ENCODE results near the gene ACTRT1. TPM values are rescaled to one million over a fixed set of nuclear protein-coding genes. Genes with fewer than 3 reads are reported as not detected.

Gene ACTRT1
- total RNA-seq: not detected

GRCh38 chrX:128052303-128052702, at the start of gene ACTRT1:
ACTRT1 (minus strand) TSS chrX:128052403; CDS start chrX:128052206, 197 bp downstream.
- H3K9ac ChIP-seq (ENCODE audit: low read depth in 1 of 3, low read length in 3 of 3): no peak within 1 kb of the TSS
- H3K9me3 ChIP-seq (ENCODE audit: control insufficient read depth in 3 of 3, low read length in 3 of 3): no peaks in the 10 kb centered on the region
- H3K27ac ChIP-seq (ENCODE audit: low read depth, low read length): no peak within 1 kb of the TSS
- H3K27me3 ChIP-seq (ENCODE audit: control insufficient read depth in 3 of 3, insufficient read depth in 3 of 3, low read length in 3 of 3): no peaks in the 10 kb centered on the region
- H3K4me1 ChIP-seq (ENCODE audit: control insufficient read depth in 3 of 3, insufficient read depth in 3 of 3, low read length in 3 of 3): no peaks in the 10 kb centered on the region
- H3K4me3 ChIP-seq (ENCODE audit: low read length in 3 of 3): no peak within 1 kb of the TSS
- no peaks in the 10 kb centered on the region for H3K36me3 ChIP-seq (ENCODE audit: control insufficient read depth in 3 of 3, insufficient read depth in 3 of 3, low read length in 3 of 3)

GRCh38 chrX:128078545-128078944, 26.3 kb upstream of the ACTRT1 start:
- H3K27ac ChIP-seq (ENCODE audit: low read depth, low read length): no peak overlapping the region
- no peaks in the 10 kb centered on the region for H3K36me3 ChIP-seq (ENCODE audit: control insufficient read depth in 3 of 3, insufficient read depth in 3 of 3, low read length in 3 of 3)
- no peaks in the 10 kb centered on the region for H3K4me1 ChIP-seq (ENCODE audit: control insufficient read depth in 3 of 3, insufficient read depth in 3 of 3, low read length in 3 of 3)
- no peaks in the 10 kb centered on the region for H3K27me3 ChIP-seq (ENCODE audit: control insufficient read depth in 3 of 3, insufficient read depth in 3 of 3, low read length in 3 of 3)
- no peak overlapping the region for H3K9ac ChIP-seq (ENCODE audit: low read depth in 1 of 3, low read length in 3 of 3)
- no peaks in the 10 kb centered on the region for H3K9me3 ChIP-seq (ENCODE audit: control insufficient read depth in 3 of 3, low read length in 3 of 3)
- H3K4me3 ChIP-seq (ENCODE audit: low read length in 3 of 3): no peak overlapping the region

GRCh38 chrX:128057421-128057820, 5.2 kb upstream of the ACTRT1 start:
- Histone ChIP-seq H3K27me3 (ENCODE audit: control insufficient read depth in 3 of 3, insufficient read depth in 3 of 3, low read length in 3 of 3) (no peaks in the 10 kb centered on the region), H3K9me3 (ENCODE audit: control insufficient read depth in 3 of 3, low read length in 3 of 3) (no peaks in the 10 kb centered on the region), H3K4me1 (ENCODE audit: control insufficient read depth in 3 of 3, insufficient read depth in 3 of 3, low read length in 3 of 3) (no peaks in the 10 kb centered on the region), H3K36me3 (ENCODE audit: control insufficient read depth in 3 of 3, insufficient read depth in 3 of 3, low read length in 3 of 3) (no peaks in the 10 kb centered on the region), H3K9ac (ENCODE audit: low read depth in 1 of 3, low read length in 3 of 3) (no peak overlapping the region), H3K4me3 (ENCODE audit: low read length in 3 of 3) (no peak overlapping the region), H3K27ac (ENCODE audit: low read depth, low read length) (no peak overlapping the region)

GRCh38 chrX:128051526-128051925, 677 bp downstream of the ACTRT1 start:
- Histone ChIP-seq H3K4me1 (ENCODE audit: control insufficient read depth in 3 of 3, insufficient read depth in 3 of 3, low read length in 3 of 3) (no peaks in the 10 kb centered on the region), H3K4me3 (ENCODE audit: low read length in 3 of 3) (no peak overlapping the region), H3K9ac (ENCODE audit: low read depth in 1 of 3, low read length in 3 of 3) (no peak overlapping the region), H3K9me3 (ENCODE audit: control insufficient read depth in 3 of 3, low read length in 3 of 3) (no peaks in the 10 kb centered on the region), H3K36me3 (ENCODE audit: control insufficient read depth in 3 of 3, insufficient read depth in 3 of 3, low read length in 3 of 3) (no peaks in the 10 kb centered on the region), H3K27me3 (ENCODE audit: control insufficient read depth in 3 of 3, insufficient read depth in 3 of 3, low read length in 3 of 3) (no peaks in the 10 kb centered on the region), H3K27ac (ENCODE audit: low read depth, low read length) (no peak overlapping the region)

GRCh38 chrX:128035318-128035717, 16.9 kb downstream of the ACTRT1 start:
- Histone ChIP-seq H3K9ac (ENCODE audit: low read depth in 1 of 3, low read length in 3 of 3) (no peak overlapping the region), H3K27ac (ENCODE audit: low read depth, low read length) (no peak overlapping the region), H3K36me3 (ENCODE audit: control insufficient read depth in 3 of 3, insufficient read depth in 3 of 3, low read length in 3 of 3) (no peaks in the 10 kb centered on the region)

GRCh38 chrX:128021566-128021965, 30.6 kb downstream of the ACTRT1 start:
- H3K36me3 ChIP-seq (ENCODE audit: control insufficient read depth in 3 of 3, insufficient read depth in 3 of 3, low read length in 3 of 3): no peaks in the 10 kb centered on the region
- H3K27me3 ChIP-seq (ENCODE audit: control insufficient read depth in 3 of 3, insufficient read depth in 3 of 3, low read length in 3 of 3): no peaks in the 10 kb centered on the region
- H3K4me1 ChIP-seq (ENCODE audit: control insufficient read depth in 3 of 3, insufficient read depth in 3 of 3, low read length in 3 of 3): no peaks in the 10 kb centered on the region
- H3K9ac ChIP-seq (ENCODE audit: low read depth in 1 of 3, low read length in 3 of 3): no peak overlapping the region
- H3K4me3 ChIP-seq (ENCODE audit: low read length in 3 of 3): no peak overlapping the region
- H3K9me3 ChIP-seq (ENCODE audit: control insufficient read depth in 3 of 3, low read length in 3 of 3): no peaks in the 10 kb centered on the region
- no peak overlapping the region for H3K27ac ChIP-seq (ENCODE audit: low read depth, low read length)

More at GRCh38 chrX:128035318-128035717, 16.9 kb downstream of the ACTRT1 start:
- H3K27me3 ChIP-seq (ENCODE audit: control insufficient read depth in 3 of 3, insufficient read depth in 3 of 3, low read length in 3 of 3): no peaks in the 10 kb centered on the region
- no peaks in the 10 kb centered on the region for H3K4me1 ChIP-seq (ENCODE audit: control insufficient read depth in 3 of 3, insufficient read depth in 3 of 3, low read length in 3 of 3)
- no peaks in the 10 kb centered on the region for H3K9me3 ChIP-seq (ENCODE audit: control insufficient read depth in 3 of 3, low read length in 3 of 3)
- H3K4me3 ChIP-seq (ENCODE audit: low read length in 3 of 3): no peak overlapping the region

GRCh38 chrX:128020701-128021100, 31.5 kb downstream of the ACTRT1 start:
- Histone ChIP-seq H3K9ac (ENCODE audit: low read depth in 1 of 3, low read length in 3 of 3) (no peak overlapping the region), H3K4me1 (ENCODE audit: control insufficient read depth in 3 of 3, insufficient read depth in 3 of 3, low read length in 3 of 3) (no peaks in the 10 kb centered on the region), H3K4me3 (ENCODE audit: low read length in 3 of 3) (no peak overlapping the region)

GRCh38 chrX:128019218-128019617, 33.0 kb downstream of the ACTRT1 start:
- Histone ChIP-seq H3K27me3 (ENCODE audit: control insufficient read depth in 3 of 3, insufficient read depth in 3 of 3, low read length in 3 of 3) (no peaks in the 10 kb centered on the region), H3K4me3 (ENCODE audit: low read length in 3 of 3) (no peak overlapping the region), H3K36me3 (ENCODE audit: control insufficient read depth in 3 of 3, insufficient read depth in 3 of 3, low read length in 3 of 3) (no peaks in the 10 kb centered on the region), H3K9me3 (ENCODE audit: control insufficient read depth in 3 of 3, low read length in 3 of 3) (no peaks in the 10 kb centered on the region), H3K4me1 (ENCODE audit: control insufficient read depth in 3 of 3, insufficient read depth in 3 of 3, low read length in 3 of 3) (no peaks in the 10 kb centered on the region), H3K27ac (ENCODE audit: low read depth, low read length) (no peak overlapping the region), H3K9ac (ENCODE audit: low read depth in 1 of 3, low read length in 3 of 3) (no peak overlapping the region)

More at GRCh38 chrX:128020701-128021100, 31.5 kb downstream of the ACTRT1 start:
- no peak overlapping the region for H3K27ac ChIP-seq (ENCODE audit: low read depth, low read length)
- no peaks in the 10 kb centered on the region for H3K36me3 ChIP-seq (ENCODE audit: control insufficient read depth in 3 of 3, insufficient read depth in 3 of 3, low read length in 3 of 3)
- H3K27me3 ChIP-seq (ENCODE audit: control insufficient read depth in 3 of 3, insufficient read depth in 3 of 3, low read length in 3 of 3): no peaks in the 10 kb centered on the region
- no peaks in the 10 kb centered on the region for H3K9me3 ChIP-seq (ENCODE audit: control insufficient read depth in 3 of 3, low read length in 3 of 3)

GRCh38 chrX:128012015-128012414, 40.2 kb downstream of the ACTRT1 start:
- Histone ChIP-seq H3K36me3 (ENCODE audit: control insufficient read depth in 3 of 3, insufficient read depth in 3 of 3, low read length in 3 of 3) (no peaks in the 10 kb centered on the region), H3K4me3 (ENCODE audit: low read length in 3 of 3) (no peak overlapping the region), H3K9me3 (ENCODE audit: control insufficient read depth in 3 of 3, low read length in 3 of 3) (no peaks in the 10 kb centered on the region), H3K27me3 (ENCODE audit: control insufficient read depth in 3 of 3, insufficient read depth in 3 of 3, low read length in 3 of 3) (no peaks in the 10 kb centered on the region), H3K9ac (ENCODE audit: low read depth in 1 of 3, low read length in 3 of 3) (no peak overlapping the region), H3K27ac (ENCODE audit: low read depth, low read length) (no peak overlapping the region), H3K4me1 (ENCODE audit: control insufficient read depth in 3 of 3, insufficient read depth in 3 of 3, low read length in 3 of 3) (no peaks in the 10 kb centered on the region)

GRCh38 chrX:128007882-128008281, 44.3 kb downstream of the ACTRT1 start:
- no peaks in the 10 kb centered on the region for H3K36me3 ChIP-seq (ENCODE audit: control insufficient read depth in 3 of 3, insufficient read depth in 3 of 3, low read length in 3 of 3)
- no peaks in the 10 kb centered on the region for H3K9me3 ChIP-seq (ENCODE audit: control insufficient read depth in 3 of 3, low read length in 3 of 3)
- H3K4me3 ChIP-seq (ENCODE audit: low read length in 3 of 3): no peak overlapping the region
- no peak overlapping the region for H3K27ac ChIP-seq (ENCODE audit: low read depth, low read length)
- H3K4me1 ChIP-seq (ENCODE audit: control insufficient read depth in 3 of 3, insufficient read depth in 3 of 3, low read length in 3 of 3): no peaks in the 10 kb centered on the region
- H3K27me3 ChIP-seq (ENCODE audit: control insufficient read depth in 3 of 3, insufficient read depth in 3 of 3, low read length in 3 of 3): no peaks in the 10 kb centered on the region
- no peak overlapping the region for H3K9ac ChIP-seq (ENCODE audit: low read depth in 1 of 3, low read length in 3 of 3)

All from skeletal muscle tissue (tissue), 4 donors.